ENCODE measurements around the gene EBI3.

Gene EBI3

GRCh38 chr19:4260613-4261191 is 31.4 kb downstream of the EBI3 start:
- peaks cover 25% of the 10 kb centered on the region for H3K36me3 ChIP-seq
- H3K4me3 ChIP-seq (ENCODE audit: low read depth, low read length): no peak overlapping the region
- H3K27me3 ChIP-seq (ENCODE audit: insufficient read depth, low read depth, severe bottlenecking): no peaks in the 10 kb centered on the region
- no peak for TF ChIP-seq CTCF (IDR thresholded peaks at IDR 0.05; ENCODE audit: low read depth, low read length)
- no peaks in the 10 kb centered on the region for H3K9me3 ChIP-seq (ENCODE audit: severe bottlenecking)
- DNase-seq: no peak
- no peak overlapping the region for H3K27ac ChIP-seq

- Histone ChIP-seq H3K27me3 (ENCODE audit: insufficient read depth, low read depth, severe bottlenecking) (no peaks in the 10 kb centered on the region), H3K27ac (no peak overlapping the region), H3K9me3 (ENCODE audit: severe bottlenecking) (no peaks in the 10 kb centered on the region), H3K4me3 (ENCODE audit: low read depth, low read length) (no peak overlapping the region), H3K36me3 (peaks cover 27% of the 10 kb centered on the region)
- DNase-seq: no peak
- no peak for TF ChIP-seq CTCF (IDR thresholded peaks at IDR 0.05; ENCODE audit: low read depth, low read length)
These were observed 35.5 kb downstream of the EBI3 start for GRCh38 chr19:4264812-4265211.

- Histone ChIP-seq H3K4me3 (ENCODE audit: low read depth, low read length) (no peak overlapping the region), H3K9me3 (ENCODE audit: severe bottlenecking) (no peaks in the 10 kb centered on the region), H3K27ac (no peak overlapping the region), H3K27me3 (ENCODE audit: insufficient read depth, low read depth, severe bottlenecking) (no peaks in the 10 kb centered on the region), H3K36me3 (peaks cover 27% of the 10 kb centered on the region)
- TF ChIP-seq CTCF (IDR thresholded peaks at IDR 0.05; ENCODE audit: low read depth, low read length): no peak
- no peak for DNase-seq
These were observed 37.1 kb downstream of the EBI3 start for GRCh38 chr19:4266253-4267000.

- Histone ChIP-seq H3K27ac (no peak overlapping the region), H3K4me3 (ENCODE audit: low read depth, low read length) (no peak overlapping the region), H3K36me3 (peaks cover 21% of the 10 kb centered on the region), H3K27me3 (ENCODE audit: insufficient read depth, low read depth, severe bottlenecking) (no peaks in the 10 kb centered on the region), H3K9me3 (ENCODE audit: severe bottlenecking) (no peaks in the 10 kb centered on the region)
- DNase-seq: peak; percentile 69
- TF ChIP-seq CTCF (IDR thresholded peaks at IDR 0.05; ENCODE audit: low read depth, low read length): peak; percentile 79
These were observed 38.0 kb downstream of the EBI3 start for GRCh38 chr19:4267101-4267900.

GRCh38 chr19:4267901-4268815 is 38.8 kb downstream of the EBI3 start:
- Histone ChIP-seq H3K27me3 (ENCODE audit: insufficient read depth, low read depth, severe bottlenecking) (no peaks in the 10 kb centered on the region), H3K9me3 (ENCODE audit: severe bottlenecking) (no peaks in the 10 kb centered on the region), H3K4me3 (ENCODE audit: low read depth, low read length) (no peak overlapping the region), H3K27ac (no peak overlapping the region), H3K36me3 (peaks cover 20% of the 10 kb centered on the region)
- DNase-seq: no peak
- TF ChIP-seq CTCF (IDR thresholded peaks at IDR 0.05; ENCODE audit: low read depth, low read length): no peak

Data from WERI-Rb-1 (cell line).